GM21367 (cell line): Measurements from ENCODE around the gene SND1.

ENCODE experiments used
- ATAC-seq: cut with Tn5 transposase; IDR thresholded peaks from one replicate; pipeline ENCODE4 v1.9.1; 2021; ENCODE audit not compliant: unreplicated experiment

SND1 gene

GRCh38 chr7:128121711-128122530, 469.9 kb downstream of the SND1 start:
- no peak for ATAC-seq

DNA sequence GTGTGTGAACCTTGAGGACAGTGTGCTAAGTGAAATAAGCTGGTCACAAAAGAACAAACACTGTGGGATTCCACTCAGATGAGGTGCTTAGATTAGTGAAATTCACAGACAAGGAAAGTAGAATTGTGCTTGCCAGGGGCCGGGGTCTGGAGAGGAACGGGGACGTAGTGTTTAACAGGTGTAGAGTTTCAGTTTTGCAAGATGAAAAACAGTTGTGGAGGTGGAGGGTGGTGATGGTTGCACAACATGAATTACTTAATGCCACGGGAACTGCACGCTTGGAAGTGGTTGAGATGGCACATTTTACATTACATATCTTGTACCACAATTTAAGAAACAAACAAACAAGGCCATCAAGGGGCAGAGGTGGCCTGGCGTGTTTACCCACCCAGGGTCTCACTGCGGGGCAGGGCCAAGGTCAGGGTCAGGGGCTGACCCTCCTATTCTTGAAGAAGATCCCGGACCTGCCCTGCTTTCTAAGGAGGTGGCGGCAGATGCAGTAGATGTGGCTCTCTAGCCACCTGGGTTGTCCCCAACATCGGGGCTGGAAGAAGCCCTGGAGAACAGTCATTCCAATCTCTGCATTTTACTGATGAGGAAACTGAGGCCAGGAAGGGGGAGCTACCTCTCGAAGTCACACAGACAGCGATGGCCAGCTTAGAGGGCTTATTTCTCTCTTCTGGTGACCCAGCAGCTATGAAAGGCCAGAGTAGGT, 470.7 kb downstream of the SND1 start:
- ATAC-seq: no peak

- ATAC-seq: no peak
Measured at GRCh38 chr7:128123291-128124037, 471.5 kb downstream of the SND1 start.

GRCh38 chr7:128124786-128125185, 472.8 kb downstream of the SND1 start:
- ATAC-seq: no peak

- ATAC-seq: no peak
Measured at GRCh38 chr7:128125816-128126215, 473.8 kb downstream of the SND1 start.

DNA sequence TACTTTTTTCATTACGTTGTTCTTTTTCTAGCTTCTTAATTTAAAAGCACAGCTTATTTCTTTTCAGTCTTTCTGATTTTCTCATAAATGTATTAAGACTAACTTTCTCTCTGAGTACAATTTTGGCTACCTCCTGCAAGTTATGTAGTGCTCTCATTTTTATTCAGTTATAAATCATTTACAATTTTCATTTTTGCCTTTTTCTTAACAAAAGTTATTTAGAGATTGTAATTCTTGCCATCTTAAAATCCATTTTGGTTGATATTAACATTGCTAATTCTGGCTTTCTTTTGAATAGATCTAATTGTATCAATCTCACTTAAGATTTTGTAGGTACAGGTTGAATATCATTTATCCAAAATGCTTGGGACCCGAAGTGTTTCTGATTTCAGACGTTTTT, 476.4 kb downstream of the SND1 start:
- ATAC-seq: no peak

DNA sequence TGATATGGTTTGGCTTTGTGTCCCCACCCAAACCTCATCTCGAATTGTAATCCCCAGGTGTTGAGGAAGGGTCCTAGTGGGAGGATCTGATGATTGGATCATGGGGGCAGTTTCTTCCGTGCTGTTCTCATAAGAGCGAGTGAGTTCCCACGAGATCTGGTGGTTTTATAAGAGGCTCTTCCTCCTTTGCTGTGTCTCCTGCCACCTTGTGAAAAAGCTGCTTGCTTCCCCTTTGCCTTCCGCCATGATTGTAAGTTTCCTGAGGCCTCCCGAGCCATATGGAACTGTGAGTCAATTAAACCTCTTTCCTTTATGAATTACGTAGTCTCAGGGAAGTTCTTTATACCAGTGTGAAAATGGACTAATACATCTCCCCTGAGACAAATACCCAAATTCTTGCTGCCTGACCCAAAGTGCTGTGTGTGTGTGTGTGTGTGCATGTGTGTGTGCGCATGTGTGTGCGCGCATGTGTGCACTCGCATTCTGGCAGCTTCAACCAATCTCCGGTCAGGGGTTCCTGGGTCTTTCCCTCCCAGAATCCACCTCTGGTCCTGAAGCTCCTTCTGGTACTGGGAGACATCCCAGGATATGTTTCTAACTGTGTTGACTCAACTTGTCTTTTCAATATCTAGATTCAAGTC, 477.4 kb downstream of the SND1 start:
- no peak for ATAC-seq

- ATAC-seq: no peak
Measured at GRCh38 chr7:128131115-128131514, 479.1 kb downstream of the SND1 start.

- no peak for ATAC-seq
Measured at GRCh38 chr7:128131731-128132130, 479.7 kb downstream of the SND1 start.

- ATAC-seq: no peak
Measured at GRCh38 chr7:128132426-128133069, 480.6 kb downstream of the SND1 start.

DNA sequence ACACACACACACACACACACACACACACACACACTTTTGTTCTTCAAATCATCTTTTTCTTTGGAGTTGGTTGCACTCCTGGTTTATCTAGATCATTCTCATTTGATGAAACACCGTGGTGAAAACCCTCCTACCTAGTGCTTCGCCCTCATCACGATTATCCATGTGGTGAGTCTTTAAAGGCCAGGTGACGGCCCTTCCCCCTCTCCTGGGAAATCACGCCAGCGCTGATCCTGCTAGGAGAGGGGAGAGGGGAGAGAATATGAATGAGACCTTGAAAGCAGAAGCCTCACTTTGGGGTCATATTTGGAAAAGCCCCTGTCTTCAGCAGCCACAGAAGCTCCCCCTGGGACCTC, 483.1 kb downstream of the SND1 start:
- no peak for ATAC-seq

- ATAC-seq: peak; percentile 88
Measured at GRCh38 chr7:128135515-128136214, 483.7 kb downstream of the SND1 start.

DNA sequence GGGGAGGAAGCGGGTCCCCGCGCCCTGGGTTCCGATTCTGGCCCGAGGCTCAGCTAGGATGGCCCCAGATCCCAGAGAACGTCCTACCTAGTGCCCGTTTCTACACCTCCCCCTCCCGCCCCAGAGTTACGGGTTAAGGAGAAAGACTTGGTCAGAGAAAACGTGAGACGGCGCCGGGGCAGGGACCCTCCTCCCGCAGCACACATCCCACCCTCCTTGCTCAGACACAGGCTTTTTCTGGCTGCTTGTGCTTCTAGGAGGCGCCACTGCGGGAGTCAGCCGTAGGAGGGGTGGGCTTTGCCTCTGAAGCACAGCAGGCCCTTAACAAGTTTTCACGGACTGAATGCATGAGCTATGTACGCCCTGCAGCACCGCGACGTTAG, 484.2 kb downstream of the SND1 start:
- ATAC-seq: no peak

DNA sequence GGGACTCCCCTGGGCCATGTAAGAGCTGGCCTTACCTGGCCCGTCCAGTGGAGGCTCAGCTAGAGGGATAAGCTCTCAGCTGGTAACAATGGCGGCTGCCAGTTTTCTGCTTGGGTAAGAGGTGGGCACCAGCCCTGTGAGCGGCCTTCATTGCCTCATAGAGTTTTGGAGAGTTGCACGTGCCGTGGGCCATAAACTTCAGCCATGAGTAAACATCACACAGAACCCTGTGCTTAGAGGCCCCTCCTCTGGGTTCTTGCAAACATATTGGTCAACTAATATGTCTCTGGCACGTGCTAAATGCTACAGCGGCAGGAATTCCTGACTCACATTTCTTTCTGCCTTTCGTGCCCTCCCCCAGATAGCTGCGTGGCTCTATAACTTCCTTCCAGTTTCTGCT, 485.2 kb downstream of the SND1 start:
- ATAC-seq: no peak

DNA sequence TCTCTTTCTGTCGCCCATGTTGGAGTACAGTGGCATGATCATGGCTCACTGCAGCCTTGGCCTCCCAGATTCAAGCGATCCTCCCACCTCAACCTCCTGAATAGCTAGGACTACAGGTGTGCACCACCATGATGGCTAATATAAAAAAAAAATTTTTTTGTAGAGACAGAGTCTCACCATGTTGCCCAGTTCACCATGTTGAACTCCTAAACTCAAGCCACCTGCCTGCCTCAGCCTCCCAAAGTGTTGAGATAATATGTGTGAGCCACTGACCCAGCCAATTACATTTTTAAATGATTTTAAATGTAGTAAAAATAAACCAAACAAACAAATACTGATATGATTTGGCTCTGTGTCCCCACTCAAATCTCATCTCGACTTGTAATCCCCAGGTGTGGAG, 487.4 kb downstream of the SND1 start:
- ATAC-seq: no peak

DNA sequence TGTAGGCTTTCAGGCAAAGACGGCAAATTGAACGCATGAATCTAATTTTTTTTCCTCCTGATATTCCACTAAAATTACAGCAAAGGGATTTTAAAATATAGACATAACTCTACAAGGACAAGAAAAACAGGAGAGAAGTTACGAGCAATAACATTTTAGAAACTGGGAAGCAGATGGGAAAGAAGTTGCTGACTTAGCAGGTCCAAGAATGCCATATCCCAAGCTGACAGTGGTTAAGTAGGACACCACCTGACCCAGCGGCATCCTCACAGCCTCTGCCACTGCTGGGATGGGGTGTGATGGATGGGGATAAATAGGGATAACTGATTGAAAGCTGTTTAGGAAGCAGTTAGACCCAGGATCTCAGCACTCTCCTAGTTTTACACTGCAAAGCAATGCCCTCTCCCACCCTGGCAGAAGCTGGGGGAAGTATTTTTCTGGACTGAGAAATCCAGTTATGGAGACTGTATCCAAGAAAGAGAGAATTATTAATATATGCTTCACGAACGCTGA, 489.7 kb downstream of the SND1 start:
- no peak for ATAC-seq
